Cardiac fibroblast (primary cell): ENCODE measurements around the gene CARD9.

Experiments used
- DNase-seq, 2 donors: peaks; one replicate each; pipeline versions ENCODE4 v3.0.0 to v3.0.0-alpha.2; 2010; ENCODE audit warnings: low read depth in 2 of 2
- H3K4me3 ChIP-seq, 2 donors: replicated peaks in 1 of 2; 1 replicate in 1 of 2; 2 replicates in 1 of 2; pipeline ENCODE4 v1.5.1; 2011; ENCODE audit warnings: low read depth in 2 of 2, low read length in 2 of 2, mild to moderate bottlenecking in 2 of 2, moderate library complexity in 1 of 2
- CTCF ChIP-seq: IDR thresholded peaks from one replicate; pipeline ENCODE4 v1.5.1; 2011; ENCODE audit warnings: low read depth, mild to moderate bottlenecking, low read length, inconsistent platforms

The CARD9 gene

GRCh38 chr9:136347472-136348256 lies 25.8 kb downstream of the CARD9 start:
- H3K4me3 ChIP-seq: no peak overlapping the region
- TF ChIP-seq CTCF: no peak

GRCh38 chr9:136346927-136347465 lies 26.5 kb downstream of the CARD9 start:
- H3K4me3 ChIP-seq: no peak overlapping the region
- no peak for TF ChIP-seq CTCF
- DNase-seq: no peak

More at GRCh38 chr9:136347472-136348256, 25.8 kb downstream of the CARD9 start:
- DNase-seq: no peak

GRCh38 chr9:136346157-136346481 lies 27.4 kb downstream of the CARD9 start:
- no peak overlapping the region for H3K4me3 ChIP-seq
- DNase-seq: no peak
- no peak for TF ChIP-seq CTCF

GRCh38 chr9:136345281-136346156 lies 27.9 kb downstream of the CARD9 start:
- DNase-seq: peak; percentile 48 to 53
- peak; percentile 72 for TF ChIP-seq CTCF
- H3K4me3 ChIP-seq: peak overlapping the region in 1 of 2 donors; percentile 1

- no peak overlapping the region for H3K4me3 ChIP-seq
- DNase-seq: no peak
- TF ChIP-seq CTCF: no peak
These were observed 28.8 kb downstream of the CARD9 start for GRCh38 chr9:136344544-136345280.

- H3K4me3 ChIP-seq: no peak overlapping the region
- no peak for DNase-seq
- no peak for TF ChIP-seq CTCF
These were observed 29.6 kb downstream of the CARD9 start for GRCh38 chr9:136343884-136344269.
